ENCODE results near the gene CHCHD5. TPM values are rescaled to one million over a fixed set of nuclear protein-coding genes. Genes with fewer than 3 reads are reported as not detected.

CHCHD5 gene
- total RNA-seq, 1 donor from 2014 or later: 10.4 TPM

GRCh38 chr2:112585400-112585799, 991 bp downstream of the CHCHD5 start:
- Histone ChIP-seq H3K4me3 (ENCODE audit: low read length in 3 of 3) (peak overlapping the region; percentile 97 to 98 (median 98)), H3K36me3 (ENCODE audit: control insufficient read depth in 3 of 3, insufficient read depth in 3 of 3, low read length in 3 of 3) (peaks cover 12 to 14% (median 12%) of the 10 kb centered on the region in 3 donors), H3K4me1 (ENCODE audit: control insufficient read depth in 3 of 3, insufficient read depth in 3 of 3, low read length in 3 of 3) (peaks cover 24 to 45% (median 35%) of the 10 kb centered on the region in 3 donors), H3K9me3 (ENCODE audit: control insufficient read depth in 3 of 3, low read length in 3 of 3) (no peaks in the 10 kb centered on the region), H3K27ac (ENCODE audit: low read depth, low read length) (peak overlapping the region; percentile 98), H3K9ac (ENCODE audit: low read depth in 1 of 3, low read length in 3 of 3) (peak overlapping the region; percentile 90 to 96 (median 96)), H3K27me3 (ENCODE audit: control insufficient read depth in 3 of 3, insufficient read depth in 3 of 3, low read length in 3 of 3) (no peaks in the 10 kb centered on the region)

DNA sequence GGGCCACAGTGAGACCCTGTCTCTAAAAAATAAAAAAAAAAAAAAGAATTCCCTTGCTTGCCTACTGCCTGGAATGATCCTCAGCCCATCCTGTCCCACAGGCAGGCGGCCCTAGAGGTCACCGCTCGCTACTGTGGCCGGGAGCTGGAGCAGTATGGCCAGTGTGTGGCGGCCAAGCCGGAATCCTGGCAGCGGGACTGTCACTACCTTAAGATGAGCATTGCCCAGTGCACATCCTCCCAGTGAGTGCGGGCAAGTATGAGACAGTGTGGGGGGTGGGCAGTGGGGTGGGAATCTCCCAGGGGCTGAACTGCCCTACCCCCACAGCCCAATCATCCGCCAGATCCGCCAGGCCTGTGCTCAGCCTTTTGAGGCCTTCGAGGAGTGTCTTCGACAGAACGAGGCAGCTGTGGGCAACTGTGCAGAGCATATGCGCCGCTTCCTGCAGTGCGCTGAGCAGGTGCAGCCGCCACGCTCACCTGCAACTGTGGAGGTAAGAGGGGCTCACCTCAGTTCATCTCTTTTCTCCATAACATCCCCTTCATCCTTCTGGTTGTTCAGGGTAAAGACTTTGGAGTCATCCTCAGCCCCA, 1.6 kb downstream of the CHCHD5 start:
- H3K27me3 ChIP-seq (ENCODE audit: control insufficient read depth in 3 of 3, insufficient read depth in 3 of 3, low read length in 3 of 3): no peaks in the 10 kb centered on the region

DNA sequence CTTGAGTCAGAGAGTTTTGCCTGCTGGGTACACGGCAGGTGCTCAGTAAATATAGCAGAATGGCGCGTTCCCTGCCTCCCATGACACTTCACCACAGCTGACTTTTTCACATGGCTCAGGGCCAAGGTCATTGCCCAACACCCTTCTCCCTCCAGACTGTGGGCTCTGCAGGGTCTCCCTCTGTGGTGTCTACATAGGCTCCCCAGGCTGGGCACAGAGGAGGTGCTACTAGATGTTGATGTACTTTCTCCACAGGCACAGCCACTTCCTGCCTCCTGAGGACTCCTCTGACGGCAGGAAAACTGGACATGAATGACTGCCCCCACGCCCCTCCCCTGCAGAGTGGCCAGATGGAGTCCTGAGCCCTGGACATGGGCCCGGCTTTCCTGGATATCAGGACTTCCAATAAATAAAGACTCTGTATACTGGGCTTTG, 4.2 kb downstream of the CHCHD5 start:
- H3K27ac ChIP-seq (ENCODE audit: low read depth, low read length): peak overlapping the region; percentile 75

More for the DNA sequence above, 1.6 kb downstream of the CHCHD5 start:
- Histone ChIP-seq H3K4me3 (ENCODE audit: low read length in 3 of 3) (peak overlapping the region in 1 of 3 donors; percentile 98), H3K4me1 (ENCODE audit: control insufficient read depth in 3 of 3, insufficient read depth in 3 of 3, low read length in 3 of 3) (peaks cover 24 to 45% (median 36%) of the 10 kb centered on the region in 3 donors), H3K9me3 (ENCODE audit: control insufficient read depth in 3 of 3, low read length in 3 of 3) (no peaks in the 10 kb centered on the region), H3K36me3 (ENCODE audit: control insufficient read depth in 3 of 3, insufficient read depth in 3 of 3, low read length in 3 of 3) (peaks cover 12 to 14% (median 12%) of the 10 kb centered on the region in 3 donors), H3K9ac (ENCODE audit: low read depth in 1 of 3, low read length in 3 of 3) (no peak overlapping the region), H3K27ac (ENCODE audit: low read depth, low read length) (no peak overlapping the region)

GRCh38 chr2:112591413-112591812, 7.0 kb downstream of the CHCHD5 start:
- no peak overlapping the region for H3K4me3 ChIP-seq (ENCODE audit: low read length in 3 of 3)
- H3K27ac ChIP-seq (ENCODE audit: low read depth, low read length): no peak overlapping the region
- no peaks in the 10 kb centered on the region for H3K9me3 ChIP-seq (ENCODE audit: control insufficient read depth in 3 of 3, low read length in 3 of 3)
- H3K9ac ChIP-seq (ENCODE audit: low read depth in 1 of 3, low read length in 3 of 3): no peak overlapping the region
- H3K36me3 ChIP-seq (ENCODE audit: control insufficient read depth in 3 of 3, insufficient read depth in 3 of 3, low read length in 3 of 3): peaks cover 9 to 12% (median 11%) of the 10 kb centered on the region in 3 donors
- no peaks in the 10 kb centered on the region for H3K27me3 ChIP-seq (ENCODE audit: control insufficient read depth in 3 of 3, insufficient read depth in 3 of 3, low read length in 3 of 3)
- peaks cover 11 to 20% (median 15%) of the 10 kb centered on the region in 3 donors for H3K4me1 ChIP-seq (ENCODE audit: control insufficient read depth in 3 of 3, insufficient read depth in 3 of 3, low read length in 3 of 3)

More for the DNA sequence above, 4.2 kb downstream of the CHCHD5 start:
- Histone ChIP-seq H3K9me3 (ENCODE audit: control insufficient read depth in 3 of 3, low read length in 3 of 3) (no peaks in the 10 kb centered on the region), H3K36me3 (ENCODE audit: control insufficient read depth in 3 of 3, insufficient read depth in 3 of 3, low read length in 3 of 3) (peaks cover 12 to 16% (median 15%) of the 10 kb centered on the region in 3 donors), H3K9ac (ENCODE audit: low read depth in 1 of 3, low read length in 3 of 3) (peak overlapping the region in 2 of 3 donors; percentile 56 to 72), H3K4me3 (ENCODE audit: low read length in 3 of 3) (peak overlapping the region; percentile 11 to 55 (median 54)), H3K27me3 (ENCODE audit: control insufficient read depth in 3 of 3, insufficient read depth in 3 of 3, low read length in 3 of 3) (no peaks in the 10 kb centered on the region), H3K4me1 (ENCODE audit: control insufficient read depth in 3 of 3, insufficient read depth in 3 of 3, low read length in 3 of 3) (peaks cover 20 to 39% (median 30%) of the 10 kb centered on the region in 3 donors)

DNA sequence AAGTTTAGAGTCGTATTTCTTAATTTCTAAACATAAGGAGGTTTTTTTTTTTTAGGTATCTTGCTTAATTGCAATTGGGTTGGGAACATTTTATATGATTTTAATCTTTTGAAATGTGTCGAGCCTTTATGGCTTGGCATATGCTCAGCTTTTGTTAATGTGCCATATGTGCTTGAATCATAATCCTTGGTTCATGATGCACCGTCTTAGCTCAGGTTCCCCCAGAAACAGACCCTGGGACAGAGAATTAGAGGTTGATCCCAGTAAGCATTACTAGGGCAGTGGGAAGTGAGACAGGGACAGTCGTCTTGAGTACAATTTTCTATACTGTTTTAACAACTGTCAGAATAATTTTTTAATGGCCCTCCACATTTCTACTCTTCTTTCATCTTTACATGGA, 9.3 kb downstream of the CHCHD5 start:
- H3K4me3 ChIP-seq (ENCODE audit: low read length in 3 of 3): no peak overlapping the region
- H3K36me3 ChIP-seq (ENCODE audit: control insufficient read depth in 3 of 3, insufficient read depth in 3 of 3, low read length in 3 of 3): peaks cover 3% of the 10 kb centered on the region in 3 donors
- no peak overlapping the region for H3K27ac ChIP-seq (ENCODE audit: low read depth, low read length)
- peaks cover 3 to 5% (median 3%) of the 10 kb centered on the region in 3 donors for H3K4me1 ChIP-seq (ENCODE audit: control insufficient read depth in 3 of 3, insufficient read depth in 3 of 3, low read length in 3 of 3)
- H3K9me3 ChIP-seq (ENCODE audit: control insufficient read depth in 3 of 3, low read length in 3 of 3): no peaks in the 10 kb centered on the region
- no peaks in the 10 kb centered on the region for H3K27me3 ChIP-seq (ENCODE audit: control insufficient read depth in 3 of 3, insufficient read depth in 3 of 3, low read length in 3 of 3)
- H3K9ac ChIP-seq (ENCODE audit: low read depth in 1 of 3, low read length in 3 of 3): no peak overlapping the region

GRCh38 chr2:112597537-112598322, 13.3 kb downstream of the CHCHD5 start:
- Histone ChIP-seq H3K9ac (ENCODE audit: low read depth in 1 of 3, low read length in 3 of 3) (no peak overlapping the region), H3K4me3 (ENCODE audit: low read length in 3 of 3) (no peak overlapping the region), H3K36me3 (ENCODE audit: control insufficient read depth in 3 of 3, insufficient read depth in 3 of 3, low read length in 3 of 3) (peaks cover 0 to 3% (median 1%) of the 10 kb centered on the region in 3 donors), H3K27ac (ENCODE audit: low read depth, low read length) (no peak overlapping the region), H3K27me3 (ENCODE audit: control insufficient read depth in 3 of 3, insufficient read depth in 3 of 3, low read length in 3 of 3) (no peaks in the 10 kb centered on the region), H3K9me3 (ENCODE audit: control insufficient read depth in 3 of 3, low read length in 3 of 3) (no peaks in the 10 kb centered on the region), H3K4me1 (ENCODE audit: control insufficient read depth in 3 of 3, insufficient read depth in 3 of 3, low read length in 3 of 3) (peaks cover 0 to 4% (median 2%) of the 10 kb centered on the region in 3 donors)

DNA sequence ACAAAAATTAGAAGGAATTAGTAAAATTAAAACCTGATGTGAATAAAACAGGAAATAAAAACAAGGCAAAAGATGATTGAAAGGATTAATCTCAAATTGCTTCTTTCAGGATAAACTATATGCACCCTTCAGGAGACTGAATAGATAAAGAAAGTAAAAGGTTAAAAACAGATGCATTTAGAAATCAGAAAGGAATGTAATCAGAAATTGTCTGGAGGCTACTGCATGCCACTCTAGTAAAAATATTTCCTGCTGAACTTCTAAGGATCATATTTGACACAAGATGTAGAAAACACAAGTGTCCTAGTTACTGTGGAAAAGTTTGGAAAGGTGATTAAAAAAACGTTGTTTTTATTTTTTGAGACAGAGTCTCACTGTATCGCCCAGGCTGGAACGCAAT, 16.2 kb downstream of the CHCHD5 start:
- Histone ChIP-seq H3K9me3 (ENCODE audit: control insufficient read depth in 3 of 3, low read length in 3 of 3) (no peaks in the 10 kb centered on the region), H3K27ac (ENCODE audit: low read depth, low read length) (no peak overlapping the region), H3K27me3 (ENCODE audit: control insufficient read depth in 3 of 3, insufficient read depth in 3 of 3, low read length in 3 of 3) (no peaks in the 10 kb centered on the region), H3K4me3 (ENCODE audit: low read length in 3 of 3) (no peak overlapping the region), H3K36me3 (ENCODE audit: control insufficient read depth in 3 of 3, insufficient read depth in 3 of 3, low read length in 3 of 3) (no peaks in the 10 kb centered on the region), H3K9ac (ENCODE audit: low read depth in 1 of 3, low read length in 3 of 3) (no peak overlapping the region), H3K4me1 (ENCODE audit: control insufficient read depth in 3 of 3, insufficient read depth in 3 of 3, low read length in 3 of 3) (peaks cover 0 to 4% (median 2%) of the 10 kb centered on the region in 3 donors)

GRCh38 chr2:112601754-112602153, 17.3 kb downstream of the CHCHD5 start:
- Histone ChIP-seq H3K9me3 (ENCODE audit: control insufficient read depth in 3 of 3, low read length in 3 of 3) (no peaks in the 10 kb centered on the region), H3K9ac (ENCODE audit: low read depth in 1 of 3, low read length in 3 of 3) (no peak overlapping the region), H3K4me1 (ENCODE audit: control insufficient read depth in 3 of 3, insufficient read depth in 3 of 3, low read length in 3 of 3) (peaks cover 0 to 4% (median 2%) of the 10 kb centered on the region in 3 donors), H3K36me3 (ENCODE audit: control insufficient read depth in 3 of 3, insufficient read depth in 3 of 3, low read length in 3 of 3) (no peaks in the 10 kb centered on the region), H3K27ac (ENCODE audit: low read depth, low read length) (no peak overlapping the region), H3K27me3 (ENCODE audit: control insufficient read depth in 3 of 3, insufficient read depth in 3 of 3, low read length in 3 of 3) (no peaks in the 10 kb centered on the region), H3K4me3 (ENCODE audit: low read length in 3 of 3) (no peak overlapping the region)

- no peak overlapping the region for H3K27ac ChIP-seq (ENCODE audit: low read depth, low read length)
- H3K27me3 ChIP-seq (ENCODE audit: control insufficient read depth in 3 of 3, insufficient read depth in 3 of 3, low read length in 3 of 3): no peaks in the 10 kb centered on the region
- no peak overlapping the region for H3K9ac ChIP-seq (ENCODE audit: low read depth in 1 of 3, low read length in 3 of 3)
- H3K4me1 ChIP-seq (ENCODE audit: control insufficient read depth in 3 of 3, insufficient read depth in 3 of 3, low read length in 3 of 3): peaks cover 0 to 4% (median 2%) of the 10 kb centered on the region in 3 donors
- H3K36me3 ChIP-seq (ENCODE audit: control insufficient read depth in 3 of 3, insufficient read depth in 3 of 3, low read length in 3 of 3): no peaks in the 10 kb centered on the region
- no peaks in the 10 kb centered on the region for H3K9me3 ChIP-seq (ENCODE audit: control insufficient read depth in 3 of 3, low read length in 3 of 3)
- no peak overlapping the region for H3K4me3 ChIP-seq (ENCODE audit: low read length in 3 of 3)
These were observed 18.5 kb downstream of the CHCHD5 start for GRCh38 chr2:112602917-112603316.

- no peaks in the 10 kb centered on the region for H3K9me3 ChIP-seq (ENCODE audit: control insufficient read depth in 3 of 3, low read length in 3 of 3)
- H3K4me3 ChIP-seq (ENCODE audit: low read length in 3 of 3): no peak overlapping the region
- no peak overlapping the region for H3K27ac ChIP-seq (ENCODE audit: low read depth, low read length)
- no peaks in the 10 kb centered on the region for H3K27me3 ChIP-seq (ENCODE audit: control insufficient read depth in 3 of 3, insufficient read depth in 3 of 3, low read length in 3 of 3)
- peaks cover 0 to 4% (median 2%) of the 10 kb centered on the region in 3 donors for H3K4me1 ChIP-seq (ENCODE audit: control insufficient read depth in 3 of 3, insufficient read depth in 3 of 3, low read length in 3 of 3)
- no peak overlapping the region for H3K9ac ChIP-seq (ENCODE audit: low read depth in 1 of 3, low read length in 3 of 3)
- H3K36me3 ChIP-seq (ENCODE audit: control insufficient read depth in 3 of 3, insufficient read depth in 3 of 3, low read length in 3 of 3): no peaks in the 10 kb centered on the region
These were observed 19.3 kb downstream of the CHCHD5 start for GRCh38 chr2:112603731-112604130.

All from skeletal muscle tissue (tissue), 4 donors.